Medulla oblongata (tissue), 1 donor: ENCODE measurements around the gene PHOX2A.
"Not testable (repeated sequence)": the region's sequence is repeated elsewhere in the genome, so short reads cannot be mapped to it uniquely, and the experiment has no call there.

Experiments
- DNase-seq: peaks from one replicate; pipeline ENCODE4 v3.0.0-alpha.2; 2015; ENCODE audit errors: extremely low spot score

PHOX2A gene

GRCh38 chr11:72222106-72222891, 21.7 kb downstream of the PHOX2A start:
- no peak for DNase-seq

GRCh38 chr11:72221386-72222075, 22.4 kb downstream of the PHOX2A start:
- DNase-seq = no peak

- no peak for DNase-seq
These were observed 23.1 kb downstream of the PHOX2A start for GRCh38 chr11:72220696-72221363.

GRCh38 chr11:72218251-72218745, 25.7 kb downstream of the PHOX2A start:
- no peak for DNase-seq

- DNase-seq = peak; percentile 65
These were observed 26.1 kb downstream of the PHOX2A start for GRCh38 chr11:72217841-72218240.

- DNase-seq = no peak
These were observed 27.3 kb downstream of the PHOX2A start, which contains the start of gene FOLR2 for GRCh38 chr11:72216638-72217037. TSS of gene FOLR2 (plus strand) at chr11:72216794. CDS start at chr11:72218585, 1,791 bp downstream.

GRCh38 chr11:72209101-72209500, 34.9 kb downstream of the PHOX2A start:
- no peak for DNase-seq

GRCh38 chr11:72208281-72208680, 35.7 kb downstream of the PHOX2A start:
- DNase-seq = no peak

GRCh38 chr11:72206794-72207193, 37.2 kb downstream of the PHOX2A start:
- not testable (repeated sequence) for DNase-seq

GRCh38 chr11:72204886-72205285, 39.1 kb downstream of the PHOX2A start:
- DNase-seq = no peak

GRCh38 chr11:72203163-72203562, 40.8 kb downstream of the PHOX2A start:
- DNase-seq = no peak

GRCh38 chr11:72202571-72202970, 41.4 kb downstream of the PHOX2A start:
- no peak for DNase-seq

- DNase-seq = not testable (repeated sequence)
These were observed 42.5 kb downstream of the PHOX2A start for GRCh38 chr11:72201445-72201844.

- no peak for DNase-seq
These were observed 48.3 kb downstream of the PHOX2A start for GRCh38 chr11:72195518-72196270.

GRCh38 chr11:72191961-72192381, 52.0 kb downstream of the PHOX2A start, which contains the start of gene FOLR1:
TSS of gene FOLR1 (plus strand) at chr11:72192140. CDS start at chr11:72192174, 34 bp downstream.
- DNase-seq = no peak

GRCh38 chr11:72190631-72191071, 53.3 kb downstream of the PHOX2A start:
- no peak for DNase-seq

GRCh38 chr11:72189455-72190250, 54.3 kb downstream of the PHOX2A start:
- peak; percentile 64 for DNase-seq
